GM19035 (cell line): Measurements from ENCODE around the gene BNC2.

Experiments used
- ATAC-seq: cut with Tn5 transposase; IDR thresholded peaks from one replicate; pipeline ENCODE4 v1.9.1; 2021; ENCODE audit not compliant: unreplicated experiment

Gene BNC2

DNA sequence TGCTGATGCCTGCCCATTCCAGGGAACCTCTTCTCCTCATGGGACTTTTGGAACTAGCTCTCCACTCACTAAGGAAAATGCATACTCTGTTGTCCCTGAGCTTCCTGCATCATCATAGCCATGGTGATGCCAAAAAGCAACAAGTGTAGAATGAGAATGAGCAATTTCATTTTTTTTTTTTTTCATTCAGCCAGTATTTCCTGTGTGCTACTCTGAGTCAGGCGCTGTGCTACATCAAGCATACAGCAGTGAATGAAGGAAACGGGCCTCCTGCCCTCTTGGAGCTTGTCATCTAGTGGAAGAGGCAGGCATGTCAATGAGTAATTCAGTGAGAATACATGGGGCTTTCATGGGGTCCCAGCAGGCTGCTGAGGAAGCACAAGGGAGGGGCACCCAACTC, 483.1 kb downstream of the BNC2 start:
- ATAC-seq: no peak

DNA sequence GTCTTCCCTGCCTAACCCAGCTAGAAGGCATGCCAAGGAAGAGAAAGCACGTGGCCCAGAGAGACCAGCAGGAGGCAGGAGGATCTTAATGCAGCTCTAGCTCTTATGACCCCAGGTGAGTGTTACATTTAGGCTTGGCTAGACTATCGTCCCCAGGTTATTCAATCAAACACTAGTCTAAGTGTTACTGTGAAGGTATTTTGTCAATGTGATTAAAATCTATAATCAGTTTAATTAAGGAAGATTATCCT, 483.7 kb downstream of the BNC2 start:
- ATAC-seq: no peak

- no peak for ATAC-seq
Observed at GRCh38 chr9:16386007-16386826, 484.3 kb downstream of the BNC2 start.

DNA sequence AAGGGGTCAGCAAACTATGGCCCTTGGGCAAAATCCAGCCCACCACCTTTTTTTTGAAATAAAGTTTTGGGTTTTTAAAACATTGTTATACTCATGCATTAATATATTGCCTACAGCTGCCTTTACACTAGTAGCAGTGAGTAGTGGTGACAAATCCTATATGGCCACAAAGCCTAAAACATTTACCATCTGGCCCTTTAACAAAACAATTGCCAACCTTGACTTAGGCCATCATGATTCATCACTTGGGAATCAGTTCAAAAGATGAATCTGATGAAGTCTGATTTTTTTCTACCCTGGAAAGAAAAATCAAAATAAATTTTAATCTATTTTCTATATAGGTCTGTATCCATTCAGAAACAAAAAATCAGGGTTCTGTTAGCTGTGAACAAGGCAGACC, 484.9 kb downstream of the BNC2 start:
- ATAC-seq: no peak

GRCh38 chr9:16384993-16385392, 485.5 kb downstream of the BNC2 start:
- ATAC-seq: no peak

DNA sequence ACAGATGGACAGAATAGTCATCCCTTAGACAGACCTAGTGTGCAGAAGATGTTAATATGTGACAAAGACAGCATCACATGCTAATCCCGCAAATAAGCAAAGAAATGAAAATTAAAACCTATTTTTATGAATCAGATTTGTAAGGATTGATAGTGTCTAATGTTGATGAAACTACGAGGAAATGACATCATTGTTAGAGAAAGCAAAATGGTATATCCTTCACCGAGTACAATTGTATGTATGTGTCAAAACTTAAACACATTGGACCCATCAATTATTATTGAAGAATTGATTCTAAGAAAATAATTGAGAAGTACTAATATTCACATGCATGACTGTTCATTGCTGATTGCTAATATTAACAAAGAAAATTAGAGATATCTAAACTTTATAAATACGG, 493.2 kb downstream of the BNC2 start:
- ATAC-seq: no peak

DNA sequence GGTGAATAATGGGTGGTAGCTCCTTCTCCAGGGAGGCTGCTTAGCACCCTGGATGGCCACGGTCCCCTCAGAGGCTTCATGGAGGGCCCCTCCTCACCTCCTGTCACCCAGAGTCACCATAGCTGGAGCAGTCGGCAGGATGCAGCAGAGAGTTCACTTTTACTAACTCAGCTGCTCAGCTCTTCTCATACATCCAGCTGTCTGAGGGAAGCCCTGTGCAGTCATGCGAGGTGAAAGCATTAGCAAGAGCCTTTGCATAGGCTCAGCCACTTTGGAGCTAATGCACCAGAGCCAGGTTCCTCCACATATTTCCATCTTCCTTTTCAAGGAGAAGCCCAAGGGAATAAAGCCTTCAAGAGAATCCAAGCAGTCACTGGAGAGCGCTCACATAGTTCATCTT, 499.2 kb downstream of the BNC2 start:
- no peak for ATAC-seq

DNA sequence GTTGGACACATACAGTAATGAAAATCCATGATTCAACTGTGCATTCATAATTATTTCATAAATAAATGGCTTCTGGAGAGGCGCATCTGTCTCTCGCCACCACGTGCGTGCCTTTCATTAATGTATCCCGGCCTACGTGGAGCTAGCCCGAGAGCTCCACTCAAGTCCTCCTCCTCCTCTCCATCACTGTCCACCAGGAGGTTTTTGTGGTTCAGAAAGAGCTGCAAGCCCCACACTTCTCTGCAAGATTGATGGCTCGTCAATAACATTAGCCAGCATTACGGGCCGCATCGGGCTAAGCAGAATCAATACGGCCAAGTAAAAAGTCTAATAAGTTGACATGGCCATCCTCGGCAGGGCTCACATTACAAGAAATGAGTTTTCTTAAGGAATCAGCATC, 499.8 kb downstream of the BNC2 start:
- no peak for ATAC-seq

GRCh38 chr9:16369427-16369826, 501.0 kb downstream of the BNC2 start:
- ATAC-seq: no peak

- no peak for ATAC-seq
Observed at GRCh38 chr9:16368237-16369087, 502.0 kb downstream of the BNC2 start.

- no peak for ATAC-seq
Observed at GRCh38 chr9:16367605-16368231, 502.8 kb downstream of the BNC2 start.

DNA sequence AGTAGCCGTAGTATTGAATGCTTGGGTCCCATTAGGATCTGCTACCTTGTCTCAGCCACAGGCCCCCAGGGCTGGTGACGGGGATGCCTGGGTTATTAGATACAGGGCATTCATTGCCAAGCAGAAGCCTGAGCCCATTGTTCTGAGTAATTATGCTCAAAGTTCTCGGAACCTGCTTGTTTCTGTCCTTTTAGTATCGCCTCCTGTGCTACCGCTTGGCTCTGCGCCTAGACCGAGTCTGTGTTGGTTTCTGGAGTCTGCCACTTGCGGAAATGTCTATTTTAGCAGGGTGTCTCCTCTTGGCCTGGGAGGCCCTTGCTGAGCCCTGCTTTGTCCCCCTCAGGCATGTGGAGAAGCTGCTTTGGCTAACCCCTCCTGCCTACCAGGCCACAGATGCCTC, 506.1 kb downstream of the BNC2 start:
- no peak for ATAC-seq

DNA sequence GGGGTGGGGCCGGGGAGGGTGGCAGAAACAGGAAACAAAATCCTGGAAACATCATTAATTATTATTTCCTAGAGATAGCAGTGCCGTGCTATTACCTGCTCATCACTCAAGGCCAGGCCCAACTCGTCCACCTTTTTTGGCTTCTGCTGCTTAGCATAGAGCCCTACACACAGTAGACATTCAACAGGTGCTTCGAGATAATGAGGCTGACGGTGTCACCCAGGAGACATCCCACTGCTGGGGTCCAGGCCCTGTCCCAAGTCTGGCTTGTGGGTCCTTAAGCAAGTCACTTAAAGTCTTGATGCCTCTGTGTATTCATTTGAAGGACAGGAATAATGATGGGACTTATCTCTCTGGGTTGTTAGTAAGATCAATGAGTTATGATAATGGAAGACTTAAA, 506.6 kb downstream of the BNC2 start:
- no peak for ATAC-seq

- no peak for ATAC-seq
Observed at GRCh38 chr9:16363073-16363781, 507.2 kb downstream of the BNC2 start.

GRCh38 chr9:16361939-16362338, 508.5 kb downstream of the BNC2 start:
- ATAC-seq: no peak

GRCh38 chr9:16361118-16361517, 509.4 kb downstream of the BNC2 start:
- ATAC-seq: no peak

DNA sequence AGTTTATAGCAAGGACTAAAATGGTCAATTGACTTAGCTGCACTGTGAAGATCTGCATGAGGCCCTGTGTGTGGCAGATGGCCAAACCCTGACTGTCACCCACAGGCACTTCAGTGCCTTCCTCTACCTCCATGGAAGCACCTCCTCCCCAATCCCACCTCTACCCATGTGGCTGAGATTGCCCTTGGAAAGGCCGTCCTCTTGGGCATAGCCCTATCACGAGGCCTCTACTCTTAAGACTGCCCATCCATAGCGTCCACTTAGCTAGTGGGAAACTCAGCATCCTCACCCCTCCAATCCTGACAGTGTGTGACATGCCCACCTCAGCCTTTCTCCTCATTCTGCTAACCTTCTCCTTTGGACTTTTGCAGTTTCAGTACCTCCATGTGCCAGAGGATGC, 510.2 kb downstream of the BNC2 start:
- no peak for ATAC-seq
